GM19099 (cell line): Measurements from ENCODE around the gene OR4D11.

Source experiments
- POLR2A ChIP-seq: IDR thresholded peaks from 3 replicates; pipeline ENCODE4 v1.6.1; 2011; ENCODE audit warnings: low read depth; ENCODE audit not compliant: insufficient read length; ENCODE audit errors: extremely low read depth

Gene OR4D11

GRCh38 chr11:59503276-59503675 is at the start of gene OR4D11:
TSS of gene OR4D11 (plus strand) at chr11:59503576. CDS start at chr11:59503576, 0 bp downstream.
- TF ChIP-seq POLR2A = no peak

GRCh38 chr11:59456661-59457060 is 46.7 kb upstream of the OR4D11 start, which contains the start of gene OR4D6:
TSS of gene OR4D6 (plus strand) at chr11:59456961. CDS start at chr11:59456961, 0 bp downstream.
- TF ChIP-seq POLR2A = no peak

GRCh38 chr11:59459916-59460315 is 43.5 kb upstream of the OR4D11 start:
- no peak for TF ChIP-seq POLR2A

GRCh38 chr11:59463190-59463641 is 40.2 kb upstream of the OR4D11 start:
- TF ChIP-seq POLR2A = no peak

- no peak for TF ChIP-seq POLR2A
These were observed 30.4 kb upstream of the OR4D11 start, which contains the start of gene OR4D10 for GRCh38 chr11:59473015-59473414. TSS of gene OR4D10 (plus strand) at chr11:59473315. CDS start at chr11:59477430, 4,115 bp downstream.

- no peak for TF ChIP-seq POLR2A
These were observed 28.2 kb upstream of the OR4D11 start for GRCh38 chr11:59475176-59475575.

- TF ChIP-seq POLR2A = no peak
These were observed 23.5 kb upstream of the OR4D11 start for GRCh38 chr11:59479906-59480305.

- no peak for TF ChIP-seq POLR2A
These were observed 23.0 kb upstream of the OR4D11 start for GRCh38 chr11:59480359-59480758.

GRCh38 chr11:59501931-59502330 is 1.4 kb upstream of the OR4D11 start:
- no peak for TF ChIP-seq POLR2A

- TF ChIP-seq POLR2A = no peak
These were observed 7.7 kb downstream of the OR4D11 start, which contains the start of gene OR4D9 for GRCh38 chr11:59510941-59511589. TSS of gene OR4D9 (plus strand) at chr11:59511539. CDS start at chr11:59514913, 3,374 bp downstream.

- no peak for TF ChIP-seq POLR2A
These were observed 8.3 kb downstream of the OR4D11 start for GRCh38 chr11:59511675-59512074.

GRCh38 chr11:59520741-59521140 is 17.4 kb downstream of the OR4D11 start:
- no peak for TF ChIP-seq POLR2A

GRCh38 chr11:59523541-59523940 is 20.2 kb downstream of the OR4D11 start:
- no peak for TF ChIP-seq POLR2A

- no peak for TF ChIP-seq POLR2A
These were observed 25.3 kb downstream of the OR4D11 start for GRCh38 chr11:59528711-59529110.

- no peak for TF ChIP-seq POLR2A
These were observed 29.2 kb downstream of the OR4D11 start for GRCh38 chr11:59532620-59533019.

- no peak for TF ChIP-seq POLR2A
These were observed 31.3 kb downstream of the OR4D11 start for GRCh38 chr11:59534676-59535075.
